HG03196 (cell line): ENCODE measurements around the gene DIPK1C.

Source experiments
- ATAC-seq: cut with Tn5 transposase; IDR thresholded peaks from one replicate; pipeline ENCODE4 v1.9.1; 2021; ENCODE audit not compliant: unreplicated experiment

Gene DIPK1C

GRCh38 chr18:74453642-74454198 lies 3.4 kb downstream of the DIPK1C start:
- ATAC-seq, result no peak

- no peak for ATAC-seq
Observed at GRCh38 chr18:74453016-74453566, 4.0 kb downstream of the DIPK1C start.

- no peak for ATAC-seq
Observed at GRCh38 chr18:74451148-74451547, 6.0 kb downstream of the DIPK1C start.

- no peak for ATAC-seq
Observed at GRCh38 chr18:74450626-74451025, 6.5 kb downstream of the DIPK1C start.

- no peak for ATAC-seq
Observed at GRCh38 chr18:74447404-74448152, 9.5 kb downstream of the DIPK1C start.

- no peak for ATAC-seq
Observed at GRCh38 chr18:74446631-74447403, 10.3 kb downstream of the DIPK1C start.

GRCh38 chr18:74446178-74446577 lies 10.9 kb downstream of the DIPK1C start:
- ATAC-seq, result no peak

GRCh38 chr18:74445585-74445984 lies 11.5 kb downstream of the DIPK1C start:
- no peak for ATAC-seq

GRCh38 chr18:74444104-74444503 lies 13.0 kb downstream of the DIPK1C start:
- ATAC-seq, result no peak

GRCh38 chr18:74440808-74441427 lies 16.2 kb downstream of the DIPK1C start:
- no peak for ATAC-seq

GRCh38 chr18:74438091-74438490 lies 19.0 kb downstream of the DIPK1C start:
- ATAC-seq, result no peak

- ATAC-seq, result no peak
Observed at GRCh38 chr18:74436158-74436769, 20.8 kb downstream of the DIPK1C start.

GRCh38 chr18:74435740-74436139 lies 21.4 kb downstream of the DIPK1C start:
- ATAC-seq, result no peak

GRCh38 chr18:74434466-74434865 lies 22.6 kb downstream of the DIPK1C start:
- ATAC-seq, result no peak

- ATAC-seq, result no peak
Observed at GRCh38 chr18:74430806-74431571, 26.1 kb downstream of the DIPK1C start.

GRCh38 chr18:74430231-74430630 lies 26.9 kb downstream of the DIPK1C start:
- ATAC-seq, result no peak

- no peak for ATAC-seq
Observed at GRCh38 chr18:74429096-74429495, 28.0 kb downstream of the DIPK1C start.

- ATAC-seq, result no peak
Observed at GRCh38 chr18:74427442-74428112, 29.5 kb downstream of the DIPK1C start.

GRCh38 chr18:74425876-74426275 lies 31.2 kb downstream of the DIPK1C start:
- no peak for ATAC-seq

- ATAC-seq, result no peak
Observed at GRCh38 chr18:74425161-74425560, 31.9 kb downstream of the DIPK1C start.
